Fibroblast of gingiva (primary cell): ENCODE measurements around the gene EXOC1L.
"Not testable (repeated sequence)": the region's sequence is repeated elsewhere in the genome, so short reads cannot be mapped to it uniquely, and the experiment has no call there.

Source experiments
- DNase-seq: peaks from one replicate; pipeline ENCODE4 v3.0.0-alpha.2; 2011; ENCODE audit warnings: low read depth

The EXOC1L gene

DNA sequence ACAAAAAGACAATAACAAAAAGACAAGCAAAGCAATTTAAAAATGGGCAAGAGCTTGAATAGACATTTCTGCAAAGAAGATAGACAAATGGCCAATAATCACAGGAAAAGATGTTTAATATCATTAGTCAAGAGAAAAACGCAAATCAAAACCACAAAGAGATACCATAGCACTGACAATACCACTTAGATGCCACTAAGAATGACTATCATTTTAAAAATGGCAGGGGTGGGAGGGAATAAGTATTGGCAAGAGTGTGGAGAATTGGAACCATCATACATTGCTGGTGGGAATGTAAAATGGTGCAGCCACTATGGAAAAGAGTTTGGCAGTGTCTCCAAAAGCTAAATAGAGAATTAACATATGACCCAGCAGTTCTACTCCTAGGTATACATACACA, 18.8 kb downstream of the EXOC1L start:
- DNase-seq: no peak

DNA sequence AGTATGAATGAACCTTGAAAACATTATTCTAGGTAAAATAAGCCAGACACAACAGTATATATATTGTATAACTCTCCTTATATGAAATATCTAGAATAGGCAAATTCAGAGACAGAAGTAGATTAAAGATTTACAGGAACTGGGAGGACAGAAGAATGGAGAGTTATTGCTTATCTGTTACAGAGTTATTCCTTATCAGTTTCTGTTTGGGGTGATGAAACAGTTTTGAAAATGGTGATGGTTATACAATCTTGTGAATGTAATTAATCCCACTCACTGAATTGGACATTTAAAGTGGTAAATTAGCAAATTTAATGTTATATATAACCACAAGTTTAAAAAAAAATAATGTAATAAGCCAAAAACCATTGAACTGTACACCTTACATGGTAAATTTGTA, 19.4 kb downstream of the EXOC1L start:
- DNase-seq: no peak

- no peak for DNase-seq
These were observed 21.4 kb downstream of the EXOC1L start for GRCh38 chr4:55840956-55841355.

DNA sequence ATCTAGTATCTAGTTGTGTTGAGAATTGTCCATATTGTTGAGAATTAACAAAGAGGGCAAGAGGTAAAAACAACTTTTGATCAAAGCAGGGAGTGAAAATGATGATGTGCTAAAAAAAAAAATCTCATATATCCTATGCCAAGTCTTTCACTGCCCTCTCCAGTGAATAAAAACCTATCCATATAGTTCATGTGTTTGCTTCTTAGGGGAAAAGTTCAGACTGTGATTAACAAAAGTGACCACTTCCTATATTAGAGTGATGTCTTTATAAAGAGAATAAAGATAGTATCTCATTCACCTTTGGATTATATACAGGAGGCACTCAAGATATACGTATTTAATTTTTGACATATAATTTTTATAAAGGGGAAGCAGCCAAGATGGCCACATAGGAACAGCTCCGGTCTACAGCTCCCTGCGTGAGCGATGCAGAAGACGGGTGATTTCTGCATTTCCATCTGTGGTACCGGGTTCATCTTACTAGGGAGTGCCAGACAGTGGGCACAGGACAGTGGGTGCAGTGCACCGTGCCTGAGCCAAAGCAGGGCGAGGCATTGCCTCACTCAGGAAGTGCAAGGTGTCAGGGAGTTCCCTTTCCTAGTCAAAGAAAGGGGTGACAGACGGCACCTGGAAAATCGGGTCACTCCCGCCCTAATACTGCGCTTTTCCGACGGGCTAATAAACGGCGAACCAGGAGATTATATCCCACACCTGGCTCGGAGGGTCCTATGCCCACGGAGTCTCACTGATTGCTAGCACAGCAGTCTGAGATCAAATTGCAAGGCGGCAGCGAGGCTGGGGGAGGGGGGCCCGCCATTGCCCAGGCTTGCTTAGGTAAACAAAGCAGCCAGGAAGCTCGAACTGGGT, 22.0 kb downstream of the EXOC1L start:
- not testable (repeated sequence) for DNase-seq

DNA sequence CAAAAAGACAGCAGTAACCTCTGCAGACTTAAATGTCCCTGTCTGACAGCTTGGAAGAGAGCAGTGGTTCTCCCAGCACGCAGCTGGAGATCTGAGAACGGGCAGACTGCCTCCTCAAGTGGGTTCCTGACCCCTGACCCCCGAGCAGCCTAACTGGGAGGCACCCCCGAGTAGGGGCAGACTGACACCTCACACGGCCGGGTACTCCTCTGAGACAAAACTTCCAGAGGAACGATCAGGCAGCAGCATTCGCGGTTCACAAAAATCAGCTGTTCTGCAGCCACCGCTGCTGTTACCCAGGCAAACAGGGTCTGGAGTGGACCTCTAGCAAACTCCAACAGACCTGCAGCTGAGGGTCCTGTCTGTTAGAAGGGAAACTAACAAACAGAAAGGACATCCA, 22.7 kb downstream of the EXOC1L start:
- DNase-seq: not testable (repeated sequence)

GRCh38 chr4:55849724-55850123, 30.1 kb downstream of the EXOC1L start:
- no peak for DNase-seq

DNA sequence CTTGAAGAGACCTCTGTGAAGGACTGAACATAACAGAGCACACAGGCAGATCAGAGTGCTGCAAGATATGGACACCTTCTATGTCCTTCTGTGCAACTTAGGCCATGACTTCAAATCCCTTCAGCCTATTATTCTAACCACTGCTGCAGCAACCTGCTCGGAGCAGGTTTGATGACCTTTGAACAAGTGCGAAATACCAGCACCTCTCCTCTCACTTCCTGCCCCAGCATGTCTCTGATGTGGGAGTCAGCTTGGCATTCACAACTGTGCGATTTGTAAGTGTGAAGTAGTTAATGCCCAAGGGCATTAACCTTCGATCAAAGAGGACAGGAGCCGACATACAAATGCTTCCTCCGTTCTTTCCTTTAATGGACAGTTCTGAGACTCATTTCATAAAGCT, 32.3 kb downstream of the EXOC1L start:
- DNase-seq: no peak

GRCh38 chr4:55853484-55854046, 34.0 kb downstream of the EXOC1L start, which contains the start of gene EXOC1:
EXOC1 (plus strand) TSS chr4:55853648; CDS start chr4:55858324, 4,676 bp downstream.
- peak; percentile 96 for DNase-seq

GRCh38 chr4:55854129-55854528, 34.5 kb downstream of the EXOC1L start:
- DNase-seq: no peak

GRCh38 chr4:55857586-55857985, 38.0 kb downstream of the EXOC1L start:
- DNase-seq: no peak

DNA sequence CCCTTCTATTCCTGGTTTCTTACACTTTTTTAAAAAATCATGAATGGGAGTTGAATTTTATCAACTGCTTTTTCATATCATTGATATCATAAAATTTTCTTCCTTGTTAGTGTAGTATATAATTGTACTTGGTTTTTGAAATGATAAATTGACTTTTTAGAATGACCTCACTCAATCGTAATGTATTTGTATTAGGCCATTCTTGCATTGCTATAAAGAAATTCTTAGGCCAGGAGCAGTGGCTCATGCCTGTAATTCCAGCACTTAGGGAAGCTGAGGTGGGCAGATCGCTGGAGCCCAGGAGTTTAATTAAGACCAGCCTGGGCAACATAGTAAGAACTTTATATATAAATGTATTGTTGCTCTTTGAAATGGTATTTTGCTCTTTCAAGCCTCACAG, 40.1 kb downstream of the EXOC1L start:
- no peak for DNase-seq

- no peak for DNase-seq
These were observed 45.1 kb downstream of the EXOC1L start for GRCh38 chr4:55864577-55865223.

DNA sequence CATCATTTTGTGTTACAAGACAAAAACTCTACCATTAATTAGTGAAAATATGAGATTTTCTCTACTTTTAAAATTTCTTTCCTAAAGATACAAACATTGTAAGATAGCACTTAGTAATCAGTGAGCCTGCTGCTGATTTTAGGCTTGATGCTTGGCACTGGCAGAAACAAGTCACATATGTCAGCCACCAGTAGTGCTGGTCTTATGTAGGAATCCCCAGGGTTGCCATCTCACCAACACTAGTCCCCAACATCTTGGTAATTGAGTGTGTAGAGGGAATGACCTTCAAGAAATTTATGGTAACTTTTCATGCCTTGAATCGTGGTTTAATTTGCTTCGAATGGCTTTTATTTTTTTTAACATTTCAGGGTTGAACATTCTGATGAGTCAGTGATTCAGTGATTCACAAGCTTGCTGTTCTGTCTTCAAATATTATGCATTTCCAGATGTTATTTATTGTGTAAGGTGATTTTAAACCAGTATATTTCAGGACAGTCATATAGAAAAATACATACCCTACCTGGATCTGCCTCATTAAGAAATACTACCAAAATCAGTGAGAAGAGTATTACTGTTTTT, 45.7 kb downstream of the EXOC1L start:
- peak; percentile 39 for DNase-seq

DNA sequence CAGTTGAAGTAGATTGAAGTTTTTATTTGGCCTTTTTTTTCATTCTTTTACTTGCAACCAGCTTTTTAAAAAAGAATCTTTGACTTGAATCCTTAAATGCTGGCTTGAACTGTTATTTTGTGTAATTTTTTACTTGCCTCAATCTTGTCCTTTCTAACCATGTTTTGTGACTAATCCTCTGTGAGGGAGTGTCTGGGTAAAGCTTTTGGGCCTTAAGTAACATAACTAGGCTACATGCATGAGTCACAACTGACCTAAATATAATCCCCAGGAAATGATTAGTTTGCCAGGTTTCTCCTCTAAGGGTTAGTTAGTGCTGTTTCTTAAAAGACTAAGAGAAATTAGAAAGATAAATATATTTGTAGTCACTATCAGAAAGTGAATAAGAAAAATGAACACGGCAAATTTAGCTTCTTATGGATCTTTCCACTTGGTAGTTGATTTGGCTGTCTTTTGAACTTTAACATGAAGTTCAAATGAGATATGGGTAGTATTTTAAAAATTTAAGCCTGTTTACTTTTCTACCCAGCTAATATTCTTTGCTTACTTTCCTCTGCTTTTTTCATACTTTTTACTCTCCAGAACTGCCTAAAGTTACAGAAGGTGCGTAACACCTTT, 46.8 kb downstream of the EXOC1L start:
- DNase-seq: peak; percentile 88

GRCh38 chr4:55866973-55867574, 47.5 kb downstream of the EXOC1L start:
- peak; percentile 72 for DNase-seq

DNA sequence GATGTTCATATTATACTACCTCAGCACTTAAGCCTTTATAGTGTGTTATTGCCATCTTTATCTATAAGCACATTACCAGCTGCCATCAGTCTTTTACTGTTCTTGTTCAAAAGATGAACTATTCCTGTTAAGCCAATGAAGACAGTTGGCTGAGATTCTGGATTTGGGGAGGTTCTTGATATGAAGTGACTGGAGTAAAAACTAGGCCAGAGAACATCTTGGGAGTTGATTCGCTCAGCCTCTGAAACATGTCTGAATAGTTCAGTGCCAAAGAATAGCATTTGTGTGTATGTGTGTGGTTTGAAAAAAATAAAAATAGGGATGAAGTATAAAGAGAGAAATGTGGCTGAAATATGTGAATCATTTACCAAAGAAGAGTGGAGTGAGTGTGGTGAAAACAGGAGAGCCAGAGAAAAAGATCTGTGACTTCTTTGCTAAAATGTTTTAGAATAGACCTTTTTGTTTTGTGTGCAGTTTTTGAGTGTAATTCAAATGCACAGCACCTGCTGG, 49.0 kb downstream of the EXOC1L start:
- DNase-seq: no peak

DNA sequence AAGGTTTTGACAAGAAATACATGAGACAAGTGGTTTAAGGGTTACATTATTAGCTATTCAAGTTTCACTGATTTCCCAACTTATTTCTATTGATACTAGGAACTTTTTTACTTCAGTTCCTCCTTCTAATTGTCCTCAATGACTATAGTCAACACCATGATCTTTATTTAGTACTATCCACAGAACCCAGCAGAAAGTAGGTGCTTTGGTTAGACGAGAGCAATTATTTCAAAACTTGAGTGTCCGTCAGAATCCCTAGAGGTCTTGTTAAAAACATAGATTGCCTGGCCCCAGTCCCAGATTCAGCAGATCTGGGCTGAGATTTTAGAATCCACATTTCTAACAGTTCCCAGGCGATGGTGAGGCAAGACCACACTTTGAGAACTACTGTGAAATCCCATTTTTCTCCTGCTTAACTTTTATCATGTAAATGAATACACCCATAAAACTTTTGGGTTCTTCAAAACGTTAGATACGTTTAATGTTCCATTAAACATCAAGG, 51.8 kb downstream of the EXOC1L start:
- no peak for DNase-seq

GRCh38 chr4:55874831-55875230, 55.2 kb downstream of the EXOC1L start:
- no peak for DNase-seq

DNA sequence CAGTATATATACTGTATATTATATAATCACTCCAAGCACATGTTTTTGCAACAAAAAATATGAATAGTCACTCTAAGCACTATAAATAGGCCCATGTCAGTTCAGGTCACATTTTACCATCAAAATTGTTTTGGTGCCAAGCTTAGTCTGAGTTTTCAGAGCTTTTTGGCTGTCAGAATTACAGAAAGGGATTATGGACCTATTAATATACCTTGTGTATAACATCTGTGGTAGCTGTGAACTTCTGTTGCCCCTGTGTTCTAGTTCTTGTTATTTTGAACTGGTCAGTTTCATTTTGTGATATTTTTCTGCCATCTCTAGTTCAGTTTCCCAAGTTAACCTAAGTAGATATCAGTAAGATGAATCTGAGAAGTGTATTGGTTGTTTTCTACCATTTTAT, 56.8 kb downstream of the EXOC1L start:
- no peak for DNase-seq

DNA sequence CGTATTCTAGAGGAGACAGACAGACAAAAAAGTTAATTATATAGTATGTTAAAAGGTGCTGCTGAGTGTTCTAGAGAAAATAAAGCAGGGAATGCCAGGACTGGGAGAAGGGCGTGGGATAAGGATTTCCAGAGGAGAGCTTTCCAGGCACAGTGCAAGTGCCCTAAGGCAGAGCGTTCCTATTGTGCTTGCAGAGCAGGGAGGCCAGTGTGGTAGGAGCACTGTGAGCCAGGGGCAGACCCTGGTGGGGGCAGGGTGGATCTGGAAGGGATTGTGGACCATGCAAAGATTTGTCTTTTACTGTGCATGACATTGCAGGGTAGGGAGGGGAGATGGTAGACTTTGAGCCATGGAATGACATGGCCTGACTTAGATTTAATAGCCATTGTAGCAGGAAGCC, 59.6 kb downstream of the EXOC1L start:
- DNase-seq: no peak

DNA sequence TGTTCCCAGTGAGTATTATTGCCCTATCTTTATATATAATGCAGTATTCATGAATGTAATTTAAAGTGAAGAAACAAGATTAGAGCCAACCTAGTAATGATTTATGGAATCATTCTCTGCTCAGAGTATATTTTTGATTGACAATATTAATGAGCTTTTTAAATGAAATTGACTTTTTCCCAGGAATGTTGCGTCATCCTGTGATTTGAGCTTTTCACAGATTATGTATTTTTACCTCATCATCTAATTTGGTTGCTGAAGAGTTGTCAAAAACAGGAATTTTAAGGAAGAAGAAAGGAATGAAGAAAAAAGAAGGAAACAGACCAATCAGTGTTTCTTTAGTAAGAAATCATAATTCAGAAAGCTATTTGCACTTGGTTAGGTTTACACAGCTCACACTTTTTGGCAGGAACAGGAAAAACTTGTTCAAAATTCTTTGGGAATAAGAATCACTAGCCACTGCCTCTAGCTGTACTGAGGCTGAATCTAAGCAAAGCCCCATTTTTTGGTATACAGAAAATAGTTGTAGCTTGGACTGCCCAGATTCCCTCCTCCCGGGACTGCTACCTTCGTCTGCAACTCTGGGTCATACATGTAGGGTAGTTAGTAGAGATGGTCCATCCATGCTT, 61.2 kb downstream of the EXOC1L start:
- no peak for DNase-seq
